Body of pancreas (tissue), 4 donors: ENCODE results near the gene HOXD4. TPM values are rescaled to one million over a fixed set of nuclear protein-coding genes. Genes with fewer than 3 reads are reported as not detected.

ENCODE experiments used
- ATAC-seq: fragments of 150-250 bp; one replicate; pipeline ENCODE4 v1.9.1; 2016
- DNase-seq, 4 donors: peaks; one replicate each; pipeline ENCODE4 v3.0.0-alpha.2; 2019
- H3K27ac ChIP-seq, 4 donors: fragments of 200-600 bp; sonication (generic); 1 replicate in 3 of 4; 2 replicates in 1 of 4; pipeline versions ENCODE4 v1.5.1 to v1.6.1; 2016 to 2019; ENCODE audit warnings: mild to moderate bottlenecking in 1 of 4, mixed read lengths in 1 of 4, moderate library complexity in 1 of 4
- H3K27me3 ChIP-seq, 2 donors: fragments of 200-600 bp; sonication (generic); one replicate each; pipeline ENCODE4 v1.6.0; 2016; ENCODE audit warnings: mild to moderate bottlenecking in 1 of 2
- H3K36me3 ChIP-seq, 2 donors: fragments of 200-600 bp; sonication (generic); replicated peaks in 1 of 2; 2 replicates each; pipeline ENCODE4 v1.5.1; 2016; ENCODE audit warnings: low read depth in 2 of 2; ENCODE audit not compliant: insufficient read depth in 1 of 2
- H3K4me1 ChIP-seq: fragments of 200-600 bp; sonication (generic); one replicate; pipeline ENCODE4 v1.6.0; 2016
- H3K4me3 ChIP-seq, 2 donors: fragments of 200-600 bp; sonication (generic); 1 replicate in 1 of 2; 2 replicates in 1 of 2; pipeline ENCODE4 v1.5.1; 2016 to 2019
- H3K9me3 ChIP-seq, 3 donors: fragments of 200-600 bp; sonication (generic); 1 replicate in 2 of 3; 2 replicates in 1 of 3; pipeline ENCODE4 v1.5.1; 2016
- POLR2A ChIP-seq, 3 donors: fragments of 450-650 bp; IDR thresholded peaks; one replicate each; pipeline ENCODE4 v1.6.1; 2016; ENCODE audit warnings: antibody characterized with exemption in 3 of 3, mild to moderate bottlenecking in 2 of 3
- WGBS, 2 donors: methylation state at CpG; one replicate each; pipeline ENCODE4 v1.1.5; 2017; 5-methylcytosine and 5-hydroxymethylcytosine counted together
- intact Hi-C: fragments of 100-400 bp; cut with DNase I; formaldehyde crosslinking; loops from one replicate; pipeline ENCODE4 v1.15.1; 2023
- total RNA-seq, 2 donors: library from RNA; depleted of rRNA; stranded (reverse); fragments of >200 nt; gene quantifications; one replicate each; pipeline ENCODE4 v1.1.0, GENCODE V29; 2016
- TF ChIP-seq, protein P1 (sequence below), 7 experiments: fragments of 450-650 bp in 4 of 7; fragments of 200-600 bp in 3 of 7; sonication (generic) in 3 of 7; IDR thresholded peaks; one replicate each; pipeline ENCODE4 v1.5.1; 2016 to 2019; ENCODE audit warnings: antibody characterized with exemption in 7 of 7

Gene HOXD4
- total RNA-seq, 2 donors from 2014 or later: 0.78 TPM; not detected in 1

DNA sequence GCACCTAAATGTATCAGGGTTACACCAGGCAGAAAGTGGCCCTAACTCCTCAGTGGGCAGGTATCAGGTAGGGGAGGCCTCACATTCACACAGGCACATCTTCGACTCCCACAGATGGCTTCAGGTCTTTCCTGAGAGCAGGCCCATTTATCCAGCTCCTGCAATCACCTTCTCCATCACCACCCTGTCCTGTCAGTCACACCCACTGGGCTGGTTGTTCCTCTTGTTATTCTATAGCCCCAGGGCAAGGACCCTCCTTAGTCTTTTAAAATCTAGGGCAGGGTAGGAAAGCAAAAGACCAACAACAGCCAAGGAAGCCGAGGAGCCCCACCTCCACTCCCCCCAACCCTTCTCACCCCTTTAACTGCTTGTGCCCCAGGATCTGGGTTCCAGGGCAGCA, 9.1 kb upstream of the HOXD4 start:
- H3K4me1 ChIP-seq: peaks cover 12% of the 10 kb centered on the region
- intact Hi-C loops: loop anchor here (5.0 to 10.0 kb wide), 2 partner anchors 315 to 403 kb away; no protein-coding TSS in a partner anchor
- H3K27me3 ChIP-seq: peaks cover 0 to 40% of the 10 kb centered on the region in 2 donors
- DNase-seq: no peak
- TF ChIP-seq POLR2A (IDR thresholded peaks at IDR 0.05): no peak
- TF ChIP-seq, protein P1, sequence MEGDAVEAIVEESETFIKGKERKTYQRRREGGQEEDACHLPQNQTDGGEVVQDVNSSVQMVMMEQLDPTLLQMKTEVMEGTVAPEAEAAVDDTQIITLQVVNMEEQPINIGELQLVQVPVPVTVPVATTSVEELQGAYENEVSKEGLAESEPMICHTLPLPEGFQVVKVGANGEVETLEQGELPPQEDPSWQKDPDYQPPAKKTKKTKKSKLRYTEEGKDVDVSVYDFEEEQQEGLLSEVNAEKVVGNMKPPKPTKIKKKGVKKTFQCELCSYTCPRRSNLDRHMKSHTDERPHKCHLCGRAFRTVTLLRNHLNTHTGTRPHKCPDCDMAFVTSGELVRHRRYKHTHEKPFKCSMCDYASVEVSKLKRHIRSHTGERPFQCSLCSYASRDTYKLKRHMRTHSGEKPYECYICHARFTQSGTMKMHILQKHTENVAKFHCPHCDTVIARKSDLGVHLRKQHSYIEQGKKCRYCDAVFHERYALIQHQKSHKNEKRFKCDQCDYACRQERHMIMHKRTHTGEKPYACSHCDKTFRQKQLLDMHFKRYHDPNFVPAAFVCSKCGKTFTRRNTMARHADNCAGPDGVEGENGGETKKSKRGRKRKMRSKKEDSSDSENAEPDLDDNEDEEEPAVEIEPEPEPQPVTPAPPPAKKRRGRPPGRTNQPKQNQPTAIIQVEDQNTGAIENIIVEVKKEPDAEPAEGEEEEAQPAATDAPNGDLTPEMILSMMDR (IDR thresholded peaks at IDR 0.05): no peak
- ATAC-seq: no peak
- WGBS, 2 donors: 65 to 96% methylated on average over 2 of the region's 2 CpGs
- H3K9me3 ChIP-seq: no peaks in the 10 kb centered on the region
- H3K36me3 ChIP-seq: no peaks in the 10 kb centered on the region
- no peak overlapping the region for H3K4me3 ChIP-seq
- H3K27ac ChIP-seq: no peak overlapping the region

DNA sequence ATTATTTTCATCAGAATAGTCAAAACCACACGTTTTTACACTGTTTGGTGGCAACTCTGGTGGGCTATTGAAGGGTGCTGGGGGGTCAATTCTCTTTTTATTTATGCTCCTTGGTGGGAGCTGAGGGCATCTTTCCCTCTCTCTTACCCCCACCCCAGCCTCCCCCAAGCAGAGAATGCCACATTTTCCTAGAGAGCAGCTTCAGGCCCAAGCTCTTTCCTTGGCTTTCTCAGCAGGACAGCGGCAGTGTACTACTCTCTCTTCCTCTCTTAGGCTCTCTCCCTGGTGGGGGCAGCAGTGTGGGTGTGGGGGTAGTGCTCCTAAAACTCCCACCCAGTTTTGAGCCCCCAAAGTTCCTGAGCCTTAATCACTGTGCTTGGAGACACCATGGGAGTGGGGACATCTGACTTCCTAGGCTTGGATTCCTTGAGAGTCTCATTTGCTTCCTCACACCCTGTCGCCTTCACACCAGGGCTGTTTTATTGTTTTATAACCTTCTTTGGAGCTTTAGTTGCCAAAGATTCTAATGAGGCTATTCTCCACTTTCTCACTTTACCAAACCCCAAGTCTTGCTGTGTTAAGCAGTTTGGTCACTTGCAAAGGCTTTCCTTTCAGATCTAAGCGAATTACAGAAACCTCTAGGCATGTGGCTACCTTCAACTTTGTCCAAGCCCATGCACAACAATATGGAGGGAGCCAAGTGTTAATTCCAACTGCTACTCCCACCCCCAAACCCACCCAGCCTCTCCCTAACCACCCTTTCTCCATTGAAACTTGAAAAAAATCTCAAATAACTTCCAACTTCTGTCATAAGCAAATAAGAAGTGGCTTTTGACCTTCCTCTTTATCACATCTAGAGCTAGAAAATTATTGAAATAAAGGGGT, 6.0 kb upstream of the HOXD4 start:
- no peak overlapping the region for H3K4me3 ChIP-seq
- DNase-seq: no peak
- H3K9me3 ChIP-seq: no peaks in the 10 kb centered on the region
- no peak for ATAC-seq
- intact Hi-C loops: loop anchor here (10.0 kb wide), 1 partner anchor 399 kb away; no protein-coding TSS in a partner anchor
- TF ChIP-seq, protein P1 (IDR thresholded peaks at IDR 0.05): no peak
- no peak for TF ChIP-seq POLR2A (IDR thresholded peaks at IDR 0.05)
- 18 to 34% methylated on average over 4 of the region's 4 CpGs for WGBS, 2 donors
- peaks cover 0 to 45% of the 10 kb centered on the region in 2 donors for H3K27me3 ChIP-seq
- H3K4me1 ChIP-seq: peaks cover 7% of the 10 kb centered on the region
- no peaks in the 10 kb centered on the region for H3K36me3 ChIP-seq
- no peak overlapping the region for H3K27ac ChIP-seq

DNA sequence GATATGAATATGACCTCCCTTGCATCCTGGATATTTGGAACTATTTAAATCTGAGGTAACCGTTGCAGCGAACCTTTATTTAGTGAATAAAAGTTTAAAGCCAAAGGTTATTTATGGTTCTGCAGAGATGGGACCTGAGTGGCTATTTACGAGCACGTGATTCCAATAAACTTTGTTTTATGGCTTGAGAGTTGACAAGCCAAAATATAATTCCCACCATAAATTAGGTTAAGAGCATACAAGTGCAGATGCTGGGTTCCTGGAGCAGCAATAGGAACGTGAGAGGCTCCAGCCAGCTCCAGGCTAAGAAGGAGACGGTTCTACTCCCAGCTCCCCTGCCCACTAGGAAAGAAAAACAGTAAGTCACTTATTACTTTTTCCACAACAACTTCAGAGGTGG, 5.2 kb upstream of the HOXD4 start:
- intact Hi-C loops: loop anchor here (10.0 kb wide), 1 partner anchor 399 kb away; no protein-coding TSS in a partner anchor
- 17 to 19% methylated on average over 6 of the region's 6 CpGs for WGBS, 2 donors
- no peaks in the 10 kb centered on the region for H3K4me1 ChIP-seq
- ATAC-seq (no peak), DNase-seq (no peak)
- no peak overlapping the region for H3K27ac ChIP-seq
- H3K4me3 ChIP-seq: no peak overlapping the region
- TF ChIP-seq, protein P1 (IDR thresholded peaks at IDR 0.05): no peak
- TF ChIP-seq POLR2A (IDR thresholded peaks at IDR 0.05): no peak
- no peaks in the 10 kb centered on the region for H3K9me3 ChIP-seq
- no peaks in the 10 kb centered on the region for H3K36me3 ChIP-seq
- peaks cover 0 to 45% of the 10 kb centered on the region in 2 donors for H3K27me3 ChIP-seq

DNA sequence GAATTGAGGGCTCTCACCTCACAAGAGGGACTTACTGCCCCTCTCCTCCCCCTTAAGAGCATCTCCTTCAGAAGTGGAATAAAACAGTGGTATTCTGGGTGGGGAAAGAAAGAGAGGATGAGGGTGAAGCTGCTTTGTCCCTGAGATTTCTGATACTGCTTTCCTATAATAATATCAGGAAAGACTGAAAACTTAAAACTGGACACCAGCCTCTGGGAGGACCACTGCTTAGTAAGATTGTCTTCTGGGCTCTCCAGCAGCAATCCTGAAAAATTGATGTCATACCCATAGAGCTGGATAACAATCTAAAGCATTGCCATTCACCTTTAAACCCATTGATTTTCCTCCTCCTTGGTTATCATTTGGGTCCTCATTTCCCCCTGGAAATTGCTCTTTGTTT, 4.7 kb upstream of the HOXD4 start:
- H3K4me1 ChIP-seq: peaks cover 2% of the 10 kb centered on the region
- ATAC-seq (no peak), DNase-seq (no peak)
- intact Hi-C loops: loop anchor here (10.0 kb wide), 1 partner anchor 398 kb away; no protein-coding TSS in a partner anchor
- H3K27ac ChIP-seq: no peak overlapping the region
- H3K9me3 ChIP-seq: no peaks in the 10 kb centered on the region
- TF ChIP-seq, protein P1 (IDR thresholded peaks at IDR 0.05): no peak
- no peak for TF ChIP-seq POLR2A (IDR thresholded peaks at IDR 0.05)
- peaks cover 0 to 50% of the 10 kb centered on the region in 2 donors for H3K27me3 ChIP-seq
- H3K36me3 ChIP-seq: no peaks in the 10 kb centered on the region
- no peak overlapping the region for H3K4me3 ChIP-seq
